Body of pancreas (tissue), 4 donors: ENCODE data around the gene SLC26A6. TPM values are rescaled to one million over a fixed set of nuclear protein-coding genes. Genes with fewer than 3 reads are reported as not detected.

Experiments used
- ATAC-seq: fragments of 150-250 bp; one replicate; pipeline ENCODE4 v1.9.1; 2016
- DNase-seq, 4 donors: peaks; one replicate each; pipeline ENCODE4 v3.0.0-alpha.2; 2019
- H3K27ac ChIP-seq, 4 donors: fragments of 200-600 bp; sonication (generic); 1 replicate in 3 of 4; 2 replicates in 1 of 4; pipeline versions ENCODE4 v1.5.1 to v1.6.1; 2016 to 2019; ENCODE audit warnings: mild to moderate bottlenecking in 1 of 4, mixed read lengths in 1 of 4, moderate library complexity in 1 of 4
- H3K27me3 ChIP-seq, 2 donors: fragments of 200-600 bp; sonication (generic); one replicate each; pipeline ENCODE4 v1.6.0; 2016; ENCODE audit warnings: mild to moderate bottlenecking in 1 of 2
- H3K36me3 ChIP-seq, 2 donors: fragments of 200-600 bp; sonication (generic); replicated peaks in 1 of 2; 2 replicates each; pipeline ENCODE4 v1.5.1; 2016; ENCODE audit warnings: low read depth in 2 of 2; ENCODE audit not compliant: insufficient read depth in 1 of 2
- H3K4me1 ChIP-seq: fragments of 200-600 bp; sonication (generic); one replicate; pipeline ENCODE4 v1.6.0; 2016
- H3K4me3 ChIP-seq, 2 donors: fragments of 200-600 bp; sonication (generic); 1 replicate in 1 of 2; 2 replicates in 1 of 2; pipeline ENCODE4 v1.5.1; 2016 to 2019
- H3K9me3 ChIP-seq, 3 donors: fragments of 200-600 bp; sonication (generic); 1 replicate in 2 of 3; 2 replicates in 1 of 3; pipeline ENCODE4 v1.5.1; 2016
- POLR2A ChIP-seq, 3 donors: fragments of 450-650 bp; IDR thresholded peaks; one replicate each; pipeline ENCODE4 v1.6.1; 2016; ENCODE audit warnings: antibody characterized with exemption in 3 of 3, mild to moderate bottlenecking in 2 of 3
- WGBS, 2 donors: methylation state at CpG; one replicate each; pipeline ENCODE4 v1.1.5; 2017; 5-methylcytosine and 5-hydroxymethylcytosine counted together
- intact Hi-C: fragments of 100-400 bp; cut with DNase I; formaldehyde crosslinking; loops from one replicate; pipeline ENCODE4 v1.15.1; 2023
- total RNA-seq, 2 donors: library from RNA; depleted of rRNA; stranded (reverse); fragments of >200 nt; gene quantifications; one replicate each; pipeline ENCODE4 v1.1.0, GENCODE V29; 2016
- TF ChIP-seq, protein P1 (sequence below), 7 experiments: fragments of 450-650 bp in 4 of 7; fragments of 200-600 bp in 3 of 7; sonication (generic) in 3 of 7; IDR thresholded peaks; one replicate each; pipeline ENCODE4 v1.5.1; 2016 to 2019; ENCODE audit warnings: antibody characterized with exemption in 7 of 7

Gene SLC26A6
- total RNA-seq, 2 donors from 2014 or later: 17.8 to 35.0 TPM

DNA sequence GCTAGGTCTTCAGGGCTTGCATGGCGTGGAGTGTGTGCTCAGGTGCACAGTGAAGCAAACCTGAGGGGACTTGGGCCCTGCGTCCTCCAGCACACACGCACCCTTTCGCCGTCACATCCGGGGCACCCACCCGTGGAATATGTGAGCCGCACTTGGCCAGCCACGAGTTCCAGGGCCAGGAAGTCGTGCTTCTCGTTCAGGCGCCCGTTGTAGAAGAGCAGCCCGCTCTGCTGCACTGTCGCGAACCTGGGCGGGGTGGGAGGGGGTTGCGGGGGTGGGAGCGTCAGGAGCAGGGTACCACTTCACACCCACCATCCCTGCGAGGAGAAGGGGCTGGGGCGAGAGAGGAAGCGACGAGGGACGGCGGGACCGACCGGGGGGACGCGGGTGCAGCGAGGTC, 20.3 kb upstream of the SLC26A6 start:
- ATAC-seq: peak; percentile 2
- DNase-seq: peak in 1 of 4 donors; percentile 21
- H3K27me3 ChIP-seq: no peaks in the 10 kb centered on the region
- peak overlapping the region in 3 of 4 donors; percentile 76 to 87 (median 78) for H3K27ac ChIP-seq
- H3K4me3 ChIP-seq: peak overlapping the region in 1 of 2 donors; percentile 32
- WGBS, 2 donors: 5 to 15% methylated on average over 20 to 30 of the region's 30 CpGs
- H3K4me1 ChIP-seq: peaks cover 6% of the 10 kb centered on the region
- H3K9me3 ChIP-seq: no peaks in the 10 kb centered on the region
- TF ChIP-seq, protein P1, sequence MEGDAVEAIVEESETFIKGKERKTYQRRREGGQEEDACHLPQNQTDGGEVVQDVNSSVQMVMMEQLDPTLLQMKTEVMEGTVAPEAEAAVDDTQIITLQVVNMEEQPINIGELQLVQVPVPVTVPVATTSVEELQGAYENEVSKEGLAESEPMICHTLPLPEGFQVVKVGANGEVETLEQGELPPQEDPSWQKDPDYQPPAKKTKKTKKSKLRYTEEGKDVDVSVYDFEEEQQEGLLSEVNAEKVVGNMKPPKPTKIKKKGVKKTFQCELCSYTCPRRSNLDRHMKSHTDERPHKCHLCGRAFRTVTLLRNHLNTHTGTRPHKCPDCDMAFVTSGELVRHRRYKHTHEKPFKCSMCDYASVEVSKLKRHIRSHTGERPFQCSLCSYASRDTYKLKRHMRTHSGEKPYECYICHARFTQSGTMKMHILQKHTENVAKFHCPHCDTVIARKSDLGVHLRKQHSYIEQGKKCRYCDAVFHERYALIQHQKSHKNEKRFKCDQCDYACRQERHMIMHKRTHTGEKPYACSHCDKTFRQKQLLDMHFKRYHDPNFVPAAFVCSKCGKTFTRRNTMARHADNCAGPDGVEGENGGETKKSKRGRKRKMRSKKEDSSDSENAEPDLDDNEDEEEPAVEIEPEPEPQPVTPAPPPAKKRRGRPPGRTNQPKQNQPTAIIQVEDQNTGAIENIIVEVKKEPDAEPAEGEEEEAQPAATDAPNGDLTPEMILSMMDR (IDR thresholded peaks at IDR 0.05): no peak
- no peak for TF ChIP-seq POLR2A (IDR thresholded peaks at IDR 0.05)
- intact Hi-C loops: no loop called here
- no peaks in the 10 kb centered on the region for H3K36me3 ChIP-seq

DNA sequence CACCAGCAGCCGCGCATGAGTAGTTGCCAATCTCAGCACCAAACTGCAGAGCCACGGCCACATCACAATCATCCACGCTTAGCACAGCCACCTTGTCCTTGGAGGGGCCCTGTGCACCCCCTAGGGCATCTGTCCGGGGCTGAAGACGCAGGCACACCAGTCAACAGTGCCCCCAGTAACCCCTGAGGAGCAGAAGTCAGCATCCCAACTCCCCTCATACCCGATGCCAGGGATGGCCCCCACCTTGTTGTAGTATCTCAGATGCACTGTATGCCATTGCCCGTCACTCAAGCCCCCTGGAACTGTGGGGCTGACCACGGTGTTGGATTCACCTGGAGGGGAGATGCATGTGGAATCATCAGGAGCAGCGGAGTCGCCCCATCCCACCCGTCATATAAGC, 19.8 kb upstream of the SLC26A6 start:
- Histone ChIP-seq H3K27me3 (no peaks in the 10 kb centered on the region), H3K27ac (no peak overlapping the region), H3K36me3 (no peaks in the 10 kb centered on the region), H3K4me1 (peaks cover 6% of the 10 kb centered on the region), H3K4me3 (no peak overlapping the region), H3K9me3 (no peaks in the 10 kb centered on the region)
- TF ChIP-seq, protein P1 (IDR thresholded peaks at IDR 0.05): no peak
- no peak for TF ChIP-seq POLR2A (IDR thresholded peaks at IDR 0.05)
- DNase-seq (no peak), ATAC-seq (no peak)
- intact Hi-C loops: no loop called here
- 85 to 96% methylated on average over 7 to 12 of the region's 12 CpGs for WGBS, 2 donors

DNA sequence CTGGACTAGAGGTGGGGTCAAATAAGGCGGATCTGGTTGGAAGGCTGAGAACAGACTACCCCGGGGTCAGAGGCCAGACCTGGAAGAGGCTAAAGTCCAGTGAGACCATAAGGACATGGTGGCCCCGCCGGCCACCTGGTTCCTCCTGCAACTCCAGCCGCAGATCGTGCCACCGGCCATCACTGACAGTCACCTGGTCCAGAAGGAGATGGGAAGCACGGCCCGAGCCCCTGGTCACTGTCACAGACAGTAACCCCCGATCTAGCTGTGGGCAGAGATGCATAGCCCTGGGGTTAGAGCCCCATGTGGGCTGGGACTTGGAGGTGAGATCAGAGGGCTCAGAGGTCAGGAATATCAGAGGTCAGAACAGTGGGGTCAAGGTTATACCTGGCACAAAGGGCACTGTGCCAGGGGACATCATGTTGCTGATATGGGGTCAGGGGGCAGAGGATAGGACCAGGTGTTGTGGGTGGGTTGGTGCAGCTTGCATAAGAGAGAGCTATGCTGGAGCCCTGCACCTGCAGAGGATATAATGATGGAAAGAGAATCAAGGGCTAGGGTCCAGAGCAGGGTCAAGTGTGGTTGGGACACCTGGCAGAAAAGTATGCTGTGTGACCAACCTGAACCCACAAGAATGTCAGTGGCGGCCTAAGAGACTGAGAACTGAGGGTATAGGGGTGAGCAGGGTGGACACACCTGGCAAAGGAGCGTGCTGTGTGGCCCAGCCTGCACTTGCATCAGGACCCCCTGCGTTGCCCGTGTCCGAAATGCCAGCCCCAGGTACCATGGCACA, 17.9 kb upstream of the SLC26A6 start:
- Histone ChIP-seq H3K4me1 (peaks cover 6% of the 10 kb centered on the region), H3K4me3 (no peak overlapping the region), H3K27me3 (no peaks in the 10 kb centered on the region), H3K9me3 (no peaks in the 10 kb centered on the region), H3K36me3 (no peaks in the 10 kb centered on the region), H3K27ac (no peak overlapping the region)
- TF ChIP-seq, protein P1 (IDR thresholded peaks at IDR 0.05): no peak
- TF ChIP-seq POLR2A (IDR thresholded peaks at IDR 0.05): no peak
- DNase-seq (no peak), ATAC-seq (no peak)
- intact Hi-C loops: no loop called here
- 86 to 90% methylated on average over 10 to 15 of the region's 15 CpGs for WGBS, 2 donors

DNA sequence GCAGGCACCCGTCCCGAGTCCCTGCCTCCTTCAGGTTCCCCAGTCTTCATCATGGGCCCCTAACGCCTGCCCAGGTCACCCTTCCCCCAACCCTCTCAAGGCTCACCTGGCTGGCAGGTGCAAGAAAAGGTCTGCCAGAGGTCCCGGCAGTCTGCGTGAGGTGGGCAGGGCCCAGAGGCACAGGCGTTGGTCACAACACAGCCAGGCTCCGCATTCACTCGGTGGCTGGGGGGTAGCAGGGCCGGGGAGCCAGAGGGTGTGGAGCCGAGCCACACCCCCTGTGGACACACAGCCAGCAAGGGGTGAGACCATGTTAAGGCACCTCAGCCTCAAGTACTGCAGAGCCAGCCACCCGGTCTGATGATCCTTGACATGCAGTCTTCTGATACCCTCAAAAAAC, 16.5 kb upstream of the SLC26A6 start:
- no peak overlapping the region for H3K4me3 ChIP-seq
- ATAC-seq (no peak), DNase-seq (no peak)
- WGBS, 2 donors: 77 to 84% methylated on average over 4 to 11 of the region's 11 CpGs
- no peaks in the 10 kb centered on the region for H3K36me3 ChIP-seq
- no peaks in the 10 kb centered on the region for H3K27me3 ChIP-seq
- intact Hi-C loops: no loop called here
- no peak overlapping the region for H3K27ac ChIP-seq
- H3K9me3 ChIP-seq: no peaks in the 10 kb centered on the region
- peaks cover 5% of the 10 kb centered on the region for H3K4me1 ChIP-seq
- TF ChIP-seq, protein P1 (IDR thresholded peaks at IDR 0.05): no peak
- TF ChIP-seq POLR2A (IDR thresholded peaks at IDR 0.05): no peak

DNA sequence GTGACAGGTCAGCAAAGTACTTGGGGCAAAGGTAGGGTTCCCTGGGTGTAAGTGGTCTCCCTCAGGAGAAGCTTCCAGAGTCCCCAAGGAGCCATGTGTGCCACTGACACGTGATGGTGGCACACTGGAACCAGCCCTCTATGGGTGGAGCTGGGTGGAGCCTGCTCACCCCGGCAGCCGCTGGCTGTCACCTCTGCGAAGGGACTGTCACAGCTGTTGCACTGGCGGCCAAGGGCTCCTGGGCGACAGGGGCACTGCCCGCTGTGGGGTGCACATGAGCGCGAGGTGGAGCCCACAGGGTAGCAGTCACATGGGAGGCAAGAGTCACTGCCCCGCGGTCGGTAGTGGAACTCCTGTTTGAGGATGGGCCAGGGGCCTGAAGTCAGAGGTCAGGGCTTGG, 15.5 kb upstream of the SLC26A6 start:
- Histone ChIP-seq H3K27me3 (no peaks in the 10 kb centered on the region), H3K27ac (no peak overlapping the region), H3K4me3 (no peak overlapping the region), H3K4me1 (no peaks in the 10 kb centered on the region), H3K36me3 (no peaks in the 10 kb centered on the region), H3K9me3 (no peaks in the 10 kb centered on the region)
- 85 to 90% methylated on average over 8 to 12 of the region's 12 CpGs for WGBS, 2 donors
- ATAC-seq (no peak), DNase-seq (no peak)
- intact Hi-C loops: no loop called here
- no peak for TF ChIP-seq POLR2A (IDR thresholded peaks at IDR 0.05)
- TF ChIP-seq, protein P1 (IDR thresholded peaks at IDR 0.05): no peak
